Testis (tissue), 3 donors: ENCODE data around the gene R3HDM2. TPM values are rescaled to one million over a fixed set of nuclear protein-coding genes. Genes with fewer than 3 reads are reported as not detected.
A peak's percentile ranks its signal among the peaks of the same experiment; 100 is the strongest.

Experiments used
- DNase-seq: peaks from one replicate; pipeline ENCODE4 v3.0.0-alpha.2; 2019
- H3K27ac ChIP-seq, 2 donors: fragments of 200-600 bp; sonication (generic); one replicate each; pipeline ENCODE4 v1.5.1; 2019
- H3K27me3 ChIP-seq: fragments of 200-600 bp; sonication (generic); one replicate; pipeline ENCODE4 v1.5.1; 2019
- H3K36me3 ChIP-seq: fragments of 200-600 bp; sonication (generic); one replicate; pipeline ENCODE4 v1.5.1; 2017; ENCODE audit warnings: low read depth; ENCODE audit errors: missing control alignments
- H3K4me1 ChIP-seq: fragments of 200-600 bp; sonication (generic); one replicate; pipeline ENCODE4 v1.5.1; 2019
- H3K4me3 ChIP-seq, 2 donors: fragments of 200-600 bp; sonication (generic); one replicate each; pipeline ENCODE4 v1.5.1; 2017 to 2019
- H3K9me3 ChIP-seq: fragments of 200-600 bp; sonication (generic); one replicate; pipeline ENCODE4 v1.5.1; 2017
- CTCF ChIP-seq, 3 experiments: fragments of 450-650 bp in 2 of 3; fragments of 200-600 bp in 1 of 3; sonication (generic) in 1 of 3; IDR thresholded peaks; one replicate each; pipeline ENCODE4 v1.5.1; 2016 to 2019; ENCODE audit warnings: antibody characterized with exemption in 3 of 3, mild to moderate bottlenecking in 2 of 3, moderate library complexity in 1 of 3
- POLR2A ChIP-seq: fragments of 450-650 bp; IDR thresholded peaks from one replicate; pipeline ENCODE4 v1.6.1; 2017; ENCODE audit warnings: antibody characterized with exemption, mild to moderate bottlenecking, moderate library complexity
- WGBS, 2 donors: methylation state at CpG; one replicate each; pipeline ENCODE4 v1.1.5; 2018; 5-methylcytosine and 5-hydroxymethylcytosine counted together
- intact Hi-C: fragments of 100-400 bp; cut with DNase I; formaldehyde crosslinking; loops from one replicate; pipeline ENCODE4 v1.15.1; 2023; ENCODE audit warnings: low total_unique reads
- polyA plus RNA-seq: library from polyadenylated mRNA; stranded (reverse); fragments of 350-450 nt; fragmentation: Illumina TruSeq; extraction: RNeasy Lipid Tissue Mini Kit (QIAGEN cat#74804); gene quantifications from one replicate; pipeline ENCODE4 v1.2.3, GENCODE V29; 2014; ENCODE audit warnings: low read depth, low replicate concordance; ENCODE audit not compliant: insufficient read depth
- total RNA-seq, 2 donors: library from RNA; depleted of rRNA; stranded (reverse); fragments of >200 nt; gene quantifications; one replicate each; pipeline ENCODE4 v1.2.3, GENCODE V29; 2016

Gene R3HDM2
- total and polyA plus RNA-seq, 3 donors from 2014 or later, result 54.6 to 93.9 (median 92.0) TPM

- 18 to 33% methylated on average over 3 of the region's 3 CpGs for WGBS, 2 donors
- DNase-seq, result no peak
- H3K9me3 ChIP-seq, result no peaks in the 10 kb centered on the region
- TF ChIP-seq CTCF (IDR thresholded peaks at IDR 0.05) (no peak), POLR2A (no peak)
- H3K4me3 ChIP-seq, result peak overlapping the region; percentile 64 to 68
- H3K36me3 ChIP-seq, result no peaks in the 10 kb centered on the region
- intact Hi-C loops, result no loop called here
- peak overlapping the region; percentile 51 to 90 for H3K27ac ChIP-seq
- no peaks in the 10 kb centered on the region for H3K27me3 ChIP-seq
- peaks cover 23% of the 10 kb centered on the region for H3K4me1 ChIP-seq
Measured at GRCh38 chr12:57458665-57459054, 27.8 kb upstream of the R3HDM2 start.

GRCh38 chr12:57456737-57457490 is 26.1 kb upstream of the R3HDM2 start:
- Histone ChIP-seq H3K27ac (no peak overlapping the region), H3K4me1 (peaks cover 18% of the 10 kb centered on the region), H3K27me3 (no peaks in the 10 kb centered on the region), H3K9me3 (no peaks in the 10 kb centered on the region), H3K36me3 (no peaks in the 10 kb centered on the region), H3K4me3 (no peak overlapping the region)
- intact Hi-C loops, result no loop called here
- whole genome bisulfite sequencing, 2 donors, result 87 to 95% methylated on average over 5 to 6 of the region's 6 CpGs
- no peak for DNase-seq
- TF ChIP-seq POLR2A (no peak), CTCF (IDR thresholded peaks at IDR 0.05) (no peak)

GRCh38 chr12:57456145-57456700 is 25.4 kb upstream of the R3HDM2 start:
- peaks cover 19% of the 10 kb centered on the region for H3K4me1 ChIP-seq
- TF ChIP-seq CTCF (IDR thresholded peaks at IDR 0.05), result peak; percentile 10 to 44 (median 26)
- TF ChIP-seq POLR2A, result no peak
- WGBS, 2 donors, result 53 to 59% methylated on average over 4 to 15 of the region's 15 CpGs
- H3K36me3 ChIP-seq, result no peaks in the 10 kb centered on the region
- intact Hi-C loops, result no loop called here
- no peak overlapping the region for H3K4me3 ChIP-seq
- peak; percentile 48 for DNase-seq
- no peaks in the 10 kb centered on the region for H3K9me3 ChIP-seq
- H3K27me3 ChIP-seq, result no peaks in the 10 kb centered on the region
- no peak overlapping the region for H3K27ac ChIP-seq

- WGBS, 2 donors, result 57 to 63% methylated on average over 4 to 10 of the region's 10 CpGs
- intact Hi-C loops, result no loop called here
- TF ChIP-seq POLR2A, result no peak
- no peak for TF ChIP-seq CTCF (IDR thresholded peaks at IDR 0.05)
Measured at GRCh38 chr12:57455374-57456144, 24.7 kb upstream of the R3HDM2 start.

More at GRCh38 chr12:57455374-57456144, 24.7 kb upstream of the R3HDM2 start:
- Histone ChIP-seq H3K27me3 (no peaks in the 10 kb centered on the region), H3K27ac (no peak overlapping the region), H3K36me3 (no peaks in the 10 kb centered on the region), H3K4me1 (peaks cover 21% of the 10 kb centered on the region), H3K4me3 (no peak overlapping the region), H3K9me3 (no peaks in the 10 kb centered on the region)
- DNase-seq, result no peak
